SK-N-SH treated with all-trans-retinoic acid at 6 μM for 48 hours (cell line): Measurements from ENCODE around the gene GLIS1.

Experiments used
- CSDC2 ChIP-seq: fragments of 250-450 bp; sonication (Bioruptor Pico); IDR thresholded peaks from 2 replicates; pipeline ENCODE4 v1.5.0; 2020; ENCODE audit warnings: mild to moderate bottlenecking, moderate library complexity
- CSRNP3 ChIP-seq: fragments of 250-450 bp; sonication (Bioruptor Pico); IDR thresholded peaks from 2 replicates; pipeline ENCODE4 v1.5.1; 2021; ENCODE audit warnings: mild to moderate bottlenecking, moderate library complexity
- ESRRG ChIP-seq: fragments of 250-450 bp; sonication (Bioruptor Pico); IDR thresholded peaks from 2 replicates; pipeline ENCODE4 v1.6.1; 2021; ENCODE audit warnings: mild to moderate bottlenecking
- GLIS3 ChIP-seq: fragments of 250-450 bp; sonication (Bioruptor Pico); IDR thresholded peaks from 2 replicates; pipeline ENCODE4 v1.5.0; 2020; ENCODE audit warnings: mild to moderate bottlenecking, moderate library complexity
- PATZ1 ChIP-seq: fragments of 250-450 bp; sonication (Bioruptor Pico); IDR thresholded peaks from 2 replicates; pipeline ENCODE4 v1.8.0; 2020; ENCODE audit warnings: mild to moderate bottlenecking, moderate library complexity, borderline replicate concordance
- RARB ChIP-seq: fragments of 250-450 bp; sonication (Bioruptor Pico); IDR thresholded peaks from 2 replicates; pipeline ENCODE4 v1.8.0; 2021; ENCODE audit warnings: mild to moderate bottlenecking, moderate library complexity
- TCF4 ChIP-seq: fragments of 250-450 bp; sonication (Bioruptor Pico); IDR thresholded peaks from 2 replicates; pipeline ENCODE4 v1.8.0; 2021; ENCODE audit warnings: mild to moderate bottlenecking, moderate library complexity, borderline replicate concordance
- ZFP3 ChIP-seq: fragments of 250-450 bp; sonication (Bioruptor Pico); IDR thresholded peaks from 2 replicates; pipeline ENCODE4 v1.5.0; 2020; ENCODE audit warnings: mild to moderate bottlenecking, moderate library complexity
- ZNF565 ChIP-seq: fragments of 450-650 bp; formaldehyde crosslinking; conservative IDR thresholded peaks from 2 replicates; pipeline ENCODE4 v1.5.0; 2020; ENCODE audit warnings: low read depth, mild to moderate bottlenecking, moderate library complexity
- ZNF70 ChIP-seq: fragments of 450-650 bp; formaldehyde crosslinking; IDR thresholded peaks from 2 replicates; pipeline ENCODE4 v1.5.0; 2020; ENCODE audit warnings: mild to moderate bottlenecking, moderate library complexity
- TF ChIP-seq, protein P1 (sequence below): fragments of 250-450 bp; sonication (Bioruptor Pico); IDR thresholded peaks from 2 replicates; pipeline ENCODE4 v1.5.0; 2020; ENCODE audit warnings: mild to moderate bottlenecking, moderate library complexity

- no peak for TF ChIP-seq CSRNP3 (CRISPR knock-in tag)
- TF ChIP-seq ZFP3 (CRISPR knock-in tag): no peak
- TF ChIP-seq RARB: no peak
- no peak for TF ChIP-seq PATZ1 (CRISPR knock-in tag)
- no peak for TF ChIP-seq TCF4
- TF ChIP-seq ESRRG (CRISPR knock-in tag): no peak
- no peak for TF ChIP-seq ZNF565 (CRISPR knock-in tag)
- TF ChIP-seq ZNF70 (CRISPR knock-in tag): no peak
- TF ChIP-seq, protein P1, sequence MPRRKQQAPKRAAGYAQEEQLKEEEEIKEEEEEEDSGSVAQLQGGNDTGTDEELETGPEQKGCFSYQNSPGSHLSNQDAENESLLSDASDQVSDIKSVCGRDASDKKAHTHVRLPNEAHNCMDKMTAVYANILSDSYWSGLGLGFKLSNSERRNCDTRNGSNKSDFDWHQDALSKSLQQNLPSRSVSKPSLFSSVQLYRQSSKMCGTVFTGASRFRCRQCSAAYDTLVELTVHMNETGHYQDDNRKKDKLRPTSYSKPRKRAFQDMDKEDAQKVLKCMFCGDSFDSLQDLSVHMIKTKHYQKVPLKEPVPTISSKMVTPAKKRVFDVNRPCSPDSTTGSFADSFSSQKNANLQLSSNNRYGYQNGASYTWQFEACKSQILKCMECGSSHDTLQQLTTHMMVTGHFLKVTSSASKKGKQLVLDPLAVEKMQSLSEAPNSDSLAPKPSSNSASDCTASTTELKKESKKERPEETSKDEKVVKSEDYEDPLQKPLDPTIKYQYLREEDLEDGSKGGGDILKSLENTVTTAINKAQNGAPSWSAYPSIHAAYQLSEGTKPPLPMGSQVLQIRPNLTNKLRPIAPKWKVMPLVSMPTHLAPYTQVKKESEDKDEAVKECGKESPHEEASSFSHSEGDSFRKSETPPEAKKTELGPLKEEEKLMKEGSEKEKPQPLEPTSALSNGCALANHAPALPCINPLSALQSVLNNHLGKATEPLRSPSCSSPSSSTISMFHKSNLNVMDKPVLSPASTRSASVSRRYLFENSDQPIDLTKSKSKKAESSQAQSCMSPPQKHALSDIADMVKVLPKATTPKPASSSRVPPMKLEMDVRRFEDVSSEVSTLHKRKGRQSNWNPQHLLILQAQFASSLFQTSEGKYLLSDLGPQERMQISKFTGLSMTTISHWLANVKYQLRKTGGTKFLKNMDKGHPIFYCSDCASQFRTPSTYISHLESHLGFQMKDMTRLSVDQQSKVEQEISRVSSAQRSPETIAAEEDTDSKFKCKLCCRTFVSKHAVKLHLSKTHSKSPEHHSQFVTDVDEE: no peak
- TF ChIP-seq CSDC2 (CRISPR knock-in tag): no peak
- no peak for TF ChIP-seq GLIS3
Observed at GRCh38 chr1:53577761-53578100, 161.2 kb downstream of the GLIS1 start.
